ENCODE results near the gene NOL8. TPM values are rescaled to one million over a fixed set of nuclear protein-coding genes. Genes with fewer than 3 reads are reported as not detected.

NOL8 gene
- total RNA-seq, 1 donor = 28.2 TPM

DNA sequence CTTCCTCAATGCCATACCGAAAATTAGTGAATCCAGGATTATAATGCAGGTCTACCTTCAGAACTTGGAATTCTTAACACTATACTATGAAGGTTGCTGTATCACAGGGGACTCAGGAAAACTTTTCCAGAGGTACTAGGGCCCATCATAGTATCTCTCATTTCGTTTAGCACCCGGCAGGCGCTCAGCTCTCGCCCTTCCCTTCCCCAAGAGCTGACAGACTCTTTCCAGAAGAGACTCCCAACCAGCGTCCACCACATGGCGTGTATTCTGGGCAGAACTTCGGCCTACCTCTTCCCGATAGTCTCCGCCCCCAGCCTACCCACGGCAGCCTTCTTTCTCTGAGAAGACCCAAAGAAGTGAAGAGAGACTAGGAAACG is 271 bp downstream of the NOL8 start:
- peaks cover 14% of the 10 kb centered on the region for H3K4me1 ChIP-seq (ENCODE audit: insufficient read depth, low read length)
- H4K20me1 ChIP-seq (ENCODE audit: insufficient read depth, low read length) = no peaks in the 10 kb centered on the region
- TF ChIP-seq, protein P1, sequence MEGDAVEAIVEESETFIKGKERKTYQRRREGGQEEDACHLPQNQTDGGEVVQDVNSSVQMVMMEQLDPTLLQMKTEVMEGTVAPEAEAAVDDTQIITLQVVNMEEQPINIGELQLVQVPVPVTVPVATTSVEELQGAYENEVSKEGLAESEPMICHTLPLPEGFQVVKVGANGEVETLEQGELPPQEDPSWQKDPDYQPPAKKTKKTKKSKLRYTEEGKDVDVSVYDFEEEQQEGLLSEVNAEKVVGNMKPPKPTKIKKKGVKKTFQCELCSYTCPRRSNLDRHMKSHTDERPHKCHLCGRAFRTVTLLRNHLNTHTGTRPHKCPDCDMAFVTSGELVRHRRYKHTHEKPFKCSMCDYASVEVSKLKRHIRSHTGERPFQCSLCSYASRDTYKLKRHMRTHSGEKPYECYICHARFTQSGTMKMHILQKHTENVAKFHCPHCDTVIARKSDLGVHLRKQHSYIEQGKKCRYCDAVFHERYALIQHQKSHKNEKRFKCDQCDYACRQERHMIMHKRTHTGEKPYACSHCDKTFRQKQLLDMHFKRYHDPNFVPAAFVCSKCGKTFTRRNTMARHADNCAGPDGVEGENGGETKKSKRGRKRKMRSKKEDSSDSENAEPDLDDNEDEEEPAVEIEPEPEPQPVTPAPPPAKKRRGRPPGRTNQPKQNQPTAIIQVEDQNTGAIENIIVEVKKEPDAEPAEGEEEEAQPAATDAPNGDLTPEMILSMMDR (IDR thresholded peaks at IDR 0.05; ENCODE audit: extremely low read depth, low read depth, low read length) = no peak
- peak; percentile 70 for DNase-seq (ENCODE audit: insufficient read length, low spot score, missing footprints)
- peak overlapping the region; percentile 95 for H3K4me3 ChIP-seq (ENCODE audit: insufficient read depth, low read length)
- peaks cover 20% of the 10 kb centered on the region for H3K79me2 ChIP-seq (ENCODE audit: insufficient read depth, low read length)
- no peaks in the 10 kb centered on the region for H3K27me3 ChIP-seq (ENCODE audit: insufficient read depth, low read length)
- H3K4me2 ChIP-seq (ENCODE audit: insufficient read depth, low read length) = peak overlapping the region; percentile 98
- peaks cover 30% of the 10 kb centered on the region for H3K36me3 ChIP-seq (ENCODE audit: insufficient read depth, low read length)
- no peaks in the 10 kb centered on the region for H3K9me3 ChIP-seq (ENCODE audit: low read depth, low read length)
- H3K27ac ChIP-seq (ENCODE audit: low read depth, low read length) = peak overlapping the region; percentile 100
- H2AFZ ChIP-seq (ENCODE audit: low read length) = peak overlapping the region; percentile 95

GRCh38 chr9:92324431-92324830 is 719 bp downstream of the NOL8 start:
- DNase-seq (ENCODE audit: insufficient read length, low spot score, missing footprints) = no peak
- Histone ChIP-seq H3K4me1 (ENCODE audit: insufficient read depth, low read length) (peaks cover 14% of the 10 kb centered on the region), H3K4me2 (ENCODE audit: insufficient read depth, low read length) (peak overlapping the region; percentile 98), H3K79me2 (ENCODE audit: insufficient read depth, low read length) (peaks cover 20% of the 10 kb centered on the region), H3K9me3 (ENCODE audit: low read depth, low read length) (no peaks in the 10 kb centered on the region), H3K27me3 (ENCODE audit: insufficient read depth, low read length) (no peaks in the 10 kb centered on the region), H4K20me1 (ENCODE audit: insufficient read depth, low read length) (no peaks in the 10 kb centered on the region), H2AFZ (ENCODE audit: low read length) (peak overlapping the region; percentile 95), H3K36me3 (ENCODE audit: insufficient read depth, low read length) (peaks cover 35% of the 10 kb centered on the region), H3K27ac (ENCODE audit: low read depth, low read length) (peak overlapping the region; percentile 100), H3K4me3 (ENCODE audit: insufficient read depth, low read length) (peak overlapping the region; percentile 95)
- TF ChIP-seq, protein P1 (IDR thresholded peaks at IDR 0.05; ENCODE audit: extremely low read depth, low read depth, low read length) = no peak

DNA sequence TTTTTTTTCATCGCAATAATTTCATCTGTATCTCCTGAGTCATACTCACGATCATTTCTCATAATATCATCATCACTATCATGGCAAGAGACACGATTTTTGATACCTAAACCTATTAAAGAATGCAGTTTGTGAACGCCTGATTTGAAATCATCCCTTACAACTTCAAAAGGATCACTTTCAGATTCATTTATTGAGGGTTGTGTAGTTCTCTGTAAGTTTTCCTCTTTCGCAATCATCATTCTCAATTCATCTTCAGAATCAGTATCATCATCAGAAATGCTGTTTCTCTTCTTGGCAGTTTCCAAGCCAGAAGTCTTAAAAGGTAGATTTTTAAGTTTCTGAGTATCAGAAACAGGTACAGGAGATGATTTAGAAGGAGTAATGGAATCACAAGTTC is 9.7 kb downstream of the NOL8 start:
- no peaks in the 10 kb centered on the region for H4K20me1 ChIP-seq (ENCODE audit: insufficient read depth, low read length)

GRCh38 chr9:92313624-92314012 is 11.5 kb downstream of the NOL8 start:
- peaks cover 22% of the 10 kb centered on the region for H3K79me2 ChIP-seq (ENCODE audit: insufficient read depth, low read length)
- H2AFZ ChIP-seq (ENCODE audit: low read length) = no peak overlapping the region
- no peak overlapping the region for H3K4me2 ChIP-seq (ENCODE audit: insufficient read depth, low read length)
- no peaks in the 10 kb centered on the region for H3K4me1 ChIP-seq (ENCODE audit: insufficient read depth, low read length)
- peaks cover 60% of the 10 kb centered on the region for H3K36me3 ChIP-seq (ENCODE audit: insufficient read depth, low read length)
- H3K27ac ChIP-seq (ENCODE audit: low read depth, low read length) = no peak overlapping the region
- no peak overlapping the region for H3K4me3 ChIP-seq (ENCODE audit: insufficient read depth, low read length)
- no peaks in the 10 kb centered on the region for H4K20me1 ChIP-seq (ENCODE audit: insufficient read depth, low read length)
- no peak for DNase-seq (ENCODE audit: insufficient read length, low spot score, missing footprints)
- no peaks in the 10 kb centered on the region for H3K9me3 ChIP-seq (ENCODE audit: low read depth, low read length)
- H3K27me3 ChIP-seq (ENCODE audit: insufficient read depth, low read length) = no peaks in the 10 kb centered on the region
- TF ChIP-seq, protein P1 (IDR thresholded peaks at IDR 0.05; ENCODE audit: extremely low read depth, low read depth, low read length) = no peak

More for the DNA sequence above, 9.7 kb downstream of the NOL8 start:
- Histone ChIP-seq H3K9me3 (ENCODE audit: low read depth, low read length) (no peaks in the 10 kb centered on the region), H3K4me1 (ENCODE audit: insufficient read depth, low read length) (no peaks in the 10 kb centered on the region), H3K36me3 (ENCODE audit: insufficient read depth, low read length) (peaks cover 61% of the 10 kb centered on the region), H3K79me2 (ENCODE audit: insufficient read depth, low read length) (peaks cover 22% of the 10 kb centered on the region), H2AFZ (ENCODE audit: low read length) (no peak overlapping the region), H3K4me2 (ENCODE audit: insufficient read depth, low read length) (no peak overlapping the region), H3K27ac (ENCODE audit: low read depth, low read length) (no peak overlapping the region), H3K4me3 (ENCODE audit: insufficient read depth, low read length) (no peak overlapping the region), H3K27me3 (ENCODE audit: insufficient read depth, low read length) (no peaks in the 10 kb centered on the region)
- no peak for DNase-seq (ENCODE audit: insufficient read length, low spot score, missing footprints)
- TF ChIP-seq, protein P1 (IDR thresholded peaks at IDR 0.05; ENCODE audit: extremely low read depth, low read depth, low read length) = no peak
